ENCODE measurements around the gene CYP4A22. TPM values are rescaled to one million over a fixed set of nuclear protein-coding genes. Genes with fewer than 3 reads are reported as not detected.
A peak's percentile ranks its signal among the peaks of the same experiment; 100 is the strongest.
"Not testable (repeated sequence)": the region's sequence is repeated elsewhere in the genome, so short reads cannot be mapped to it uniquely, and the experiment has no call there.

The CYP4A22 gene, protein sequence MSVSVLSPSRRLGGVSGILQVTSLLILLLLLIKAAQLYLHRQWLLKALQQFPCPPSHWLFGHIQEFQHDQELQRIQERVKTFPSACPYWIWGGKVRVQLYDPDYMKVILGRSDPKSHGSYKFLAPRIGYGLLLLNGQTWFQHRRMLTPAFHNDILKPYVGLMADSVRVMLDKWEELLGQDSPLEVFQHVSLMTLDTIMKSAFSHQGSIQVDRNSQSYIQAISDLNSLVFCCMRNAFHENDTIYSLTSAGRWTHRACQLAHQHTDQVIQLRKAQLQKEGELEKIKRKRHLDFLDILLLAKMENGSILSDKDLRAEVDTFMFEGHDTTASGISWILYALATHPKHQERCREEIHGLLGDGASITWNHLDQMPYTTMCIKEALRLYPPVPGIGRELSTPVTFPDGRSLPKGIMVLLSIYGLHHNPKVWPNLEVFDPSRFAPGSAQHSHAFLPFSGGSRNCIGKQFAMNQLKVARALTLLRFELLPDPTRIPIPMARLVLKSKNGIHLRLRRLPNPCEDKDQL
- polyA plus RNA-seq = not detected

DNA sequence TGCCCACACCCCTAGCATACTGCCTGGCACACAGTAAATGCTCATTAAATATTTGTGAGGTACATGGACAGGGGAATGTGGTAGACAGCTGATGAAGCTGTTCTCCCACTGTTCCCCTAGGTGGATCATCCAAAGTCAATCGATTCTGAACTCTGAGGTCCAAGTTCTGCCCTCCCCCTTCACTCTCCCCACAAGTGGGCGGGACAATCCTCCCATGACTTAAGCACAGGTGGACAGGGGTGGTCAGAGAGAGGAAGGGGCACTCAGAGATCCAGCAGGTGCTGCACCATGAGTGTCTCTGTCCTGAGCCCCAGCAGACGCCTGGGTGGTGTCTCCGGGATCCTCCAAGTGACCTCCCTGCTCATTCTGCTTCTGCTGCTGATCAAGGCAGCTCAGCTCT is at the start of gene CYP4A22:
TSS of gene CYP4A22 (plus strand) at position 244 of the 400 bp plus-strand sequence. CDS start at position 289, 45 bp downstream.
- Mint-ChIP-seq H3K27me3 (peaks cover 9% of the 10 kb centered on the region), H3K27ac (no peak within 1 kb of the TSS), H3K9me3 (peaks cover 0 to 4% (median 0%) of the 10 kb centered on the region in 3 donors), H3K4me1 (no peaks in the 10 kb centered on the region), H3K36me3 (no peaks in the 10 kb centered on the region), H3K4me3 (no peak within 1 kb of the TSS)

DNA sequence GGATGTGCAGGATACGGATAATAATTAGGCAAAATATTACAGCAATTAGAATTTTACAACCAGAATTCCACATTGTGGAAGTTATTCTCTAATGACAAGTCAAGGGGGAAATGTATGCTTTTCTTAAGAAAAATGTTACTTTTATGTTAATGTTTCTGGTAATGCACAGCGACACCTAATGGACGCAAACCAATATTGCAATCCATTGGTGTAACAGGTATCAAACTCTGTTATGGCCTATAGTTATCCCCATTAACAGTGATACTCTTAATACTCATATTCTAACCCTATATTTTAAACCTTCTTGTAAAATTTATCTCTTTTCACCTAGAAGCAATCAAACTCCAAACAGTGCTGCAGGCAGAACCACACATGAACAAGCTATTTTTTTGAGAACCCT is 47.9 kb upstream of the CYP4A22 start:
- not testable (repeated sequence) for H3K4me1 Mint-ChIP-seq, H3K9me3 Mint-ChIP-seq, H3K36me3 Mint-ChIP-seq, H3K27me3 Mint-ChIP-seq, H3K27ac Mint-ChIP-seq, H3K4me3 Mint-ChIP-seq

- not testable (repeated sequence) for H3K4me1 Mint-ChIP-seq, H3K27me3 Mint-ChIP-seq, H3K27ac Mint-ChIP-seq, H3K4me3 Mint-ChIP-seq, H3K36me3 Mint-ChIP-seq, H3K9me3 Mint-ChIP-seq
Measured at GRCh38 chr1:47091476-47091875, 45.8 kb upstream of the CYP4A22 start.

- Mint-ChIP-seq H3K4me3 (no peak overlapping the region), H3K9me3 (peaks cover 5 to 16% (median 11%) of the 10 kb centered on the region in 3 donors), H3K4me1 (no peaks in the 10 kb centered on the region), H3K36me3 (peaks cover 4% of the 10 kb centered on the region), H3K27ac (no peak overlapping the region), H3K27me3 (peaks cover 3% of the 10 kb centered on the region)
Measured at GRCh38 chr1:47104816-47105215, 32.4 kb upstream of the CYP4A22 start.

DNA sequence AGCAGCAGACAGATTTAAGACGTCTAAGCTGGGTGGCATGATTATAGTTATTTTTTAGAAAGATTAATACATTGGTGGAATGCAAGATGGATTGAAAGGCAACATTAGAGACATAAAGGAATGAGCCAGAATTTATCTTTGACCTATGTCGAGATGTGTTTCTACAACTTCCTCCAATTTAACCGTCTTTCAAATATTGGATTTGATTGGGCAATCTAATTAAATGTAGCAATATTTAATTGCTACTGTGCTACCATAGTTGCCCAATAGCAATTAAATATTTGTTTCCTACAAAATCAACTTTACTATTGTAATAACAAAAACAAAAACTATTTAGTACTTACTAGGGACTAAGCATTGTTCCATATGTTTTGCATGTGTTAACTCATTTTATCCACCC is 30.4 kb upstream of the CYP4A22 start:
- H3K4me1 Mint-ChIP-seq = no peaks in the 10 kb centered on the region
- no peak overlapping the region for H3K4me3 Mint-ChIP-seq
- H3K36me3 Mint-ChIP-seq = peaks cover 2% of the 10 kb centered on the region
- H3K27ac Mint-ChIP-seq = no peak overlapping the region
- H3K9me3 Mint-ChIP-seq = peaks cover 5 to 13% (median 10%) of the 10 kb centered on the region in 3 donors
- peaks cover 4% of the 10 kb centered on the region for H3K27me3 Mint-ChIP-seq

GRCh38 chr1:47107851-47108574 is 29.2 kb upstream of the CYP4A22 start:
- not testable (repeated sequence) for H3K27me3 Mint-ChIP-seq, H3K4me3 Mint-ChIP-seq, H3K36me3 Mint-ChIP-seq, H3K4me1 Mint-ChIP-seq, H3K9me3 Mint-ChIP-seq, H3K27ac Mint-ChIP-seq

GRCh38 chr1:47109482-47109881 is 27.8 kb upstream of the CYP4A22 start:
- not testable (repeated sequence) for H3K27me3 Mint-ChIP-seq, H3K9me3 Mint-ChIP-seq, H3K27ac Mint-ChIP-seq, H3K4me3 Mint-ChIP-seq, H3K36me3 Mint-ChIP-seq, H3K4me1 Mint-ChIP-seq

DNA sequence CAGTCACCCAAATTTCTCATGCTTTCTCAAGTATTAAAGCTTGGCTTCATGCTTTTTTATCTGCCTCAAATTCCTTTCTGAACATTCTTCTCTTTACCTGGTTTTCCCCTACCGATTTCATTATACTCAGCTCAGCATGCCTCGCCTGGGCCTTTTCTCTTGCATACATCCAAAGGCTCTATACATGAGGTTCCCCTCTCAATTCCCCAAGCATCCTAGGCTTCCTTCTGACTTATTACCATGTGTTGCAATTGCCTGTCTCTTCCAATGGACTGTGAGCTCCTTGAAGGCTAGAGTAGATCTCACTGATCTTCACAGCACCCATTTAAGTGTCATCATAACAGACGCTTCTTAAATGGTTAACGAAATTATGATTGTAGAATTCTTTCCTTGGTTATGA is 24.1 kb upstream of the CYP4A22 start:
- Mint-ChIP-seq H3K27me3 (peaks cover 6% of the 10 kb centered on the region), H3K27ac (no peak overlapping the region), H3K36me3 (peaks cover 2% of the 10 kb centered on the region), H3K4me3 (no peak overlapping the region), H3K9me3 (peaks cover 0 to 3% (median 3%) of the 10 kb centered on the region in 3 donors), H3K4me1 (no peaks in the 10 kb centered on the region)

DNA sequence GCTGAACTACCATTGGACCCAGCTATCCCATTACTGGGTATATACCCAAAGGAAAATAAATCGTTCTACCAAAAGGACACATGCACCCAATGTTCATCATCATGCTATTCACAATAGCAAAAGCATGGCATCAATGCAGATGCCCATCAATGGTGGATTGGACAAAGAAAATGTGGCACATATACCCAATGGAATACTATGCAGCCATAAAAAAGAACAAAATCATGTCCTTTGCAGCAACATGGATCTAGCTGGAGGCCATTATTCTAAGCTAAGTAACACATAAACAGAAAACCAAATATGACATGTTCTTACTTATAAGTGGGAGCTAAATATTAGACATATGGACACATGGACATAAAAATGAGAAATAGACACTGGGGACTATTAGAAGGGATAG is 16.2 kb upstream of the CYP4A22 start:
- not testable (repeated sequence) for H3K27ac Mint-ChIP-seq, H3K27me3 Mint-ChIP-seq, H3K36me3 Mint-ChIP-seq, H3K4me3 Mint-ChIP-seq, H3K9me3 Mint-ChIP-seq, H3K4me1 Mint-ChIP-seq

GRCh38 chr1:47124834-47125233 is 12.4 kb upstream of the CYP4A22 start:
- H3K36me3 Mint-ChIP-seq, H3K27ac Mint-ChIP-seq, H3K4me1 Mint-ChIP-seq, H3K27me3 Mint-ChIP-seq, H3K9me3 Mint-ChIP-seq: not testable (repeated sequence)
- peak overlapping the region in 1 of 4 donors; percentile 37 for H3K4me3 Mint-ChIP-seq

DNA sequence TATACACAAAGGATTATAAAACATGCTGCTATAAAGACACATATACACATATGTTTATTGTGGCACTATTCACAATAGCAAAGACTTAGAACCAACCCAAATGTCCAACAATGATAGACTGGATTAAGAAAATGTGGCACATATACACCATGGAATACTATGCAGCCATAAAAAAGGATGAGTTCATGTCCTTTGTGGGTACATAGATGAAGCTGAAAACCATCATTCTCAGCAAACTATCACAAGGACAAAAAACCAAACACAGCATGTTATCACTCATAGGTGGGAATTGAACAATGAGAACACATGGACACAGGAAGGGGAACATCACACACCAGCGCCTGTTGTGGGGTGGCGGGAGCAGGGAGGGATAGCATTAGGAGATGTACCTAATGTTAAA is 10.2 kb upstream of the CYP4A22 start:
- not testable (repeated sequence) for H3K4me1 Mint-ChIP-seq, H3K27ac Mint-ChIP-seq, H3K27me3 Mint-ChIP-seq, H3K9me3 Mint-ChIP-seq, H3K36me3 Mint-ChIP-seq, H3K4me3 Mint-ChIP-seq

DNA sequence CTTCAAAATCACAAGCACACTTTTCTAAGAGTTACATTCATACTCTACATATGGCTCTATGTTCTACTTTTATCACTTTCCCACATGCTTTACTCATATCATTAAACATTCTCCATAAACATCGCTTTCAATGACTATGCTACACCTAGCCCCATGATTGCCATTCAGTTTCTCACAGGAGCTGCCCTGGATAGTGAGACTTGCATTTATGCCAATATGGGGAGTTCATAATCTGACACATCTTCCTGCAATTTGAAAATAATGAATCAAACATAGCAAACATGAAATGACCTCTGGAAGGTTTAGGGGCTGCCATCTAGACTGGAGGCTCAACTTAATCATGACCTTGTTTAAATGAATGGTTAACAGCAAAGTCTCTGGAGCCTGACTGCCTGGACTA is 9.0 kb upstream of the CYP4A22 start:
- Mint-ChIP-seq H3K9me3 (peaks cover 0 to 4% (median 0%) of the 10 kb centered on the region in 3 donors), H3K36me3 (no peaks in the 10 kb centered on the region), H3K27ac (no peak overlapping the region), H3K27me3 (peaks cover 7% of the 10 kb centered on the region), H3K4me3 (no peak overlapping the region), H3K4me1 (no peaks in the 10 kb centered on the region)

- H3K9me3 Mint-ChIP-seq, H3K4me1 Mint-ChIP-seq, H3K27ac Mint-ChIP-seq, H3K36me3 Mint-ChIP-seq, H3K27me3 Mint-ChIP-seq, H3K4me3 Mint-ChIP-seq: not testable (repeated sequence)
Measured at GRCh38 chr1:47128854-47129253, 8.4 kb upstream of the CYP4A22 start.

DNA sequence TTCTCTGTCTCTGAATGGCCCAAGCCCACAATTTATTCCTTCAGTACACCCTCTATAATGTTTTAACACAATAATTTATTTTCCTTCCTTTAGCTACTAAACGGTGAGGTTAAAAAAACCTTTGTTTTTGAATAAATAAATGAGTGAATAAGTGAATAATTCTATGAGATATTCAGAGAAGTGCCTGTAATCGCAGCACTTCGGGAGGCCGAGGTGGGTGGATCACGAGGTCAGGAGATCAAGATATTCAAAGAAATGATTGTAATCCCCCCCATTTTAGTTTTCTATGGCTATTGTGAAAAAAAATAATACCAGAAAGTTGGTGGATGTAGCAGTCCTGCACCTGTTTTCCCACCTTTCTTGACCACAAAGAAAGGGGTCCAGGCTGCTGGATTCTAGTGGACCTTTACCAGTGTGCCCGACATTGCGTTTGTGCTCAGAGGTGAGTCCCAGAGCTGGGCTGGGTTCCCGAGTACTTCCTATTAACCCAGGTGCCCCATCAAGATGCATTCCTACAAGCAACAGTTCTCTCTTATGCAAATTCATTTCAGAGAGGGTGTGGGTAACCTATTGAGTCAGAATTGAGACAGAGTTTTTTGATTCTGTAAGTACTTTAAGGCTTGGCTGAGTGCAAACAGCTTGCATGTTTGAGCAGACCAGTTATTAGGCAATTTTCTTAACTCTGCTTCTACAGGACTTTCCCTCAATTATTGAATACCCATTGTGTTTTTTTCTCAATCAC is 7.6 kb upstream of the CYP4A22 start:
- H3K27ac Mint-ChIP-seq, H3K4me3 Mint-ChIP-seq, H3K4me1 Mint-ChIP-seq, H3K27me3 Mint-ChIP-seq, H3K36me3 Mint-ChIP-seq, H3K9me3 Mint-ChIP-seq: not testable (repeated sequence)

- not testable (repeated sequence) for H3K27me3 Mint-ChIP-seq, H3K4me3 Mint-ChIP-seq, H3K9me3 Mint-ChIP-seq, H3K27ac Mint-ChIP-seq, H3K4me1 Mint-ChIP-seq, H3K36me3 Mint-ChIP-seq
Measured at GRCh38 chr1:47132665-47133064, 4.6 kb upstream of the CYP4A22 start.

Measured in IgD-negative memory B cell (primary cell).